Stomach smooth muscle (tissue), 2 donors: ENCODE measurements around the gene CPNE5.

Source experiments
- H3K27ac ChIP-seq: one replicate; pipeline ENCODE4 v1.7.0; 2013; ENCODE audit warnings: mild to moderate bottlenecking, low read length, inconsistent platforms
- H3K27me3 ChIP-seq, 2 donors: one replicate each; pipeline ENCODE4 v1.7.0; 2013; ENCODE audit warnings: low read length in 2 of 2; ENCODE audit not compliant: insufficient read depth in 2 of 2, control insufficient read depth in 1 of 2
- H3K36me3 ChIP-seq, 2 donors: one replicate each; pipeline ENCODE4 v1.7.0; 2013; ENCODE audit warnings: low read length in 2 of 2; ENCODE audit not compliant: control insufficient read depth in 2 of 2, insufficient read depth in 2 of 2
- H3K4me1 ChIP-seq: one replicate; pipeline ENCODE4 v1.7.0; 2013; ENCODE audit warnings: low read length; ENCODE audit not compliant: control insufficient read depth, insufficient read depth
- H3K4me3 ChIP-seq, 2 donors: one replicate each; pipeline ENCODE4 v1.7.0; 2013; ENCODE audit warnings: low read length in 2 of 2
- H3K9ac ChIP-seq, 2 donors: one replicate each; pipeline ENCODE4 v1.7.0; 2013; ENCODE audit warnings: low read length in 2 of 2, mild to moderate bottlenecking in 1 of 2
- H3K9me3 ChIP-seq, 2 donors: one replicate each; pipeline ENCODE4 v1.7.0; 2013; ENCODE audit warnings: low read length in 2 of 2; ENCODE audit not compliant: control insufficient read depth in 2 of 2
- donor health status: healthy.
- donor health status: Pancreatic carcinoma.

The CPNE5 gene

DNA sequence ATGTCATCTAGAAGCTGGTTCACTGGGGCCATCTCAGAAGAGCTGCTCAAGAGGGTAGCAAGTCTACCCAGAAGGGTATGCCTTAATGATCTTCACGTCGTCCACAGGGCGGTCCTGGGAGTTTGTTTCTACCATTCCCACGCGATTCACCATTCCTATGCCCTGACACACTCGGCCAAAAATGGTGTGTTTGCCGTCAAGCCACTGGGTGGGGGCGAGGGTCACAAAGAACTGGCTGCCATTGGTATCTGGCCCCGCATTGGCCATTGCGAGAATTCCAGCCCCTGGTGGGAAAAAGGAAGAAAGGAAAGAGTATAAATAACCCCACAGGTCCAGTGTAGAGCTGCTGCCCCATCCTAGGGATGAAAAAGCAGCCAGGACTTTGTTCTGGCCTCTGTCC, 16.5 kb upstream of the CPNE5 start:
- Histone ChIP-seq H3K27me3 (no peaks in the 10 kb centered on the region), H3K27ac (no peak overlapping the region), H3K9ac (no peak overlapping the region), H3K4me3 (no peak overlapping the region), H3K4me1 (peaks cover 17% of the 10 kb centered on the region), H3K36me3 (peaks cover 7 to 13% of the 10 kb centered on the region in 2 donors), H3K9me3 (peaks cover 0 to 3% of the 10 kb centered on the region in 2 donors)

DNA sequence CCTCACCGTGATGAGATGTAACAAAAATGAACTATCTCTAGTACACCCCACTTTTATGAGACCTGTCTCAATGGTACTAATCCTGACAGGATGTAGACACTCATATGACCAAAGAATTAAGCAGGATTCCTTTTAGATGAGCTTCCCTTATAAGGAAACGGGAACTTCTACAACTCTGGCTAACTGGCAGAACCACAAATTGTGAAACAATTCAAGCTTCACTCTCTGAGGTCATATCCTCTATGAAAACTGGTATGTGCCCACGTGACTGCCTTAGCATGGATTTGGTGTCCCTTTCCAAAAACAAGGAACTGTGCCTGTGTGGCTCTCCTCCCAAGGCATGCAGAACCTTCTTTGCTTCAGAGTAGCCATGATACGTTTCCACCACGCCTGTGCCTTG, 14.1 kb upstream of the CPNE5 start:
- no peaks in the 10 kb centered on the region for H3K27me3 ChIP-seq
- peaks cover 7 to 13% of the 10 kb centered on the region in 2 donors for H3K36me3 ChIP-seq
- peaks cover 16% of the 10 kb centered on the region for H3K4me1 ChIP-seq
- no peak overlapping the region for H3K27ac ChIP-seq
- H3K4me3 ChIP-seq: no peak overlapping the region
- H3K9me3 ChIP-seq: peaks cover 0 to 5% of the 10 kb centered on the region in 2 donors
- no peak overlapping the region for H3K9ac ChIP-seq

DNA sequence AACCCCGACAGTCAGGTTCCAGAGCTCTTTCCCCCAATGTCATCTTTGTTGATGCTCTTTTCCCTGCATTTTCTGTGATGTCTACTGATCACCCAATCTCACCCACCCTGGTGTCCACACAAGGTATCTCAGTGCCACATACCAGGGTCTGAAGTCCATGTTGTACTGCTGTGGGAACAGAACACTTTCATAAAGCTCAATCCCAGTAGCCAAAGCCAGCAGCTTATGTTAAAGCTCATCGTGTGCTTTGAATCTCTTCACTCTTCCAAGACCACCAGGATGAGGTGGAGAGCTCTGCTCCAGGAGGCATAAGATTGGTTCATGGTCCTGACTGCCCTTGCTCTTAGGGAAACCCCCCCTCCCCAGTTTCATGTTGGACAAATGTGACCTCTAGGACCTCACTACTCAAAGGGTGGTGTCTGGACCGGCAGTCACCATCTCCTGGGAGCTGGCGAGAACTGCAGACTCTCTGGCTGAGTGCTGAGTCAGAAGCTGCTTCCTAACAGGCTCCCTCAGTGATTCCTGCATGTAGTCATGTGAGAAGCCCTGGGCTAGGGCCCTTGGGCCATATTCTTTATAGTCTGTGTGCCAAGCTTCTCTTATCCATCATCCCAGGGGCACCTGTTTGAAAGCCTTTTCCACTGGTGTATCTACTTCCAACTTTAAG, 13.4 kb upstream of the CPNE5 start:
- H3K4me3 ChIP-seq: no peak overlapping the region
- peaks cover 7 to 13% of the 10 kb centered on the region in 2 donors for H3K36me3 ChIP-seq
- no peak overlapping the region for H3K9ac ChIP-seq
- peaks cover 0 to 5% of the 10 kb centered on the region in 2 donors for H3K9me3 ChIP-seq
- H3K27me3 ChIP-seq: no peaks in the 10 kb centered on the region
- peaks cover 15% of the 10 kb centered on the region for H3K4me1 ChIP-seq
- H3K27ac ChIP-seq: no peak overlapping the region

DNA sequence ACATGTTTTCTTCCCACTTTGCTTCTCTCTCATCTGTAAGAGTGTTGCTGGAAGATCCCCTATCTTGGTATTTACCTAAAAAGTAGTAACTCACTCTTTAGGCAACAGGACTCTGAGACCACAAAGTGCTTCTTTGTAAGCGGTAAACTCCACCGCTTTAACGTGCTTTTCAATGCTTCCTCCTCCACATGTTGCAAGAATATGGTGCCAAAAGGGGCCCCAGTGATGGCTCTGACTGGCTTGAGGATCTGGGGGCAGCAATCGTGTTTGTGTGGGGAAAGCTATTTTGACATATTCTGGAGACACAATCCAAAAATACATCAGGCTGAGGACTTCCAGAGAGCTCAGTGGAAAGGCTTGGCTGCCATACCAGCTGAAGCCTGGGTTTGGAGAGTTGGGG, 12.4 kb upstream of the CPNE5 start:
- Histone ChIP-seq H3K4me3 (no peak overlapping the region), H3K36me3 (peaks cover 7 to 13% of the 10 kb centered on the region in 2 donors), H3K27ac (no peak overlapping the region), H3K4me1 (peaks cover 15% of the 10 kb centered on the region), H3K27me3 (no peaks in the 10 kb centered on the region), H3K9me3 (peaks cover 0 to 5% of the 10 kb centered on the region in 2 donors), H3K9ac (no peak overlapping the region)

DNA sequence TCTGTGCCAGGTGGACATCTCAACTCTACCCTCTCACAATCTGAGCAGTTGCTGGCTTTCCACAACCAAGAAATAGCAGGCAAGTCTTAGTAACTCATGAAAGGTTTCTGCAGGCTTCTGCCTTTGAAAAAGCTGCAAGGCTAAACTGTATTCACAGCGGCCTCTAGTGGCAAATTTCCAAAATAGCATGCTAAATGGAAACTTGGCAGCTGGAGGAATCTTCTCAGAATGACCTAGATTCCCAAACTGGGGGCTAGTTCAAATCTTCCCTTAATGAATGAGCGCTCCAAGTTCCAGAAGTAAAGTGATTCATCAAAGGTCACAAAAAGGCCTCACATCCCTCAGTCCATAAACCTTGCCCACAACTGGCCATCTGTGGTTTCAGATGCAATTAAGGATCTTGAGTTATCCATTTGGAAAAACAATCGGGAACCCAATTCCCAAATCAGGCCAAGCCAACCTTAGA, 11.9 kb upstream of the CPNE5 start:
- peaks cover 15% of the 10 kb centered on the region for H3K4me1 ChIP-seq

DNA sequence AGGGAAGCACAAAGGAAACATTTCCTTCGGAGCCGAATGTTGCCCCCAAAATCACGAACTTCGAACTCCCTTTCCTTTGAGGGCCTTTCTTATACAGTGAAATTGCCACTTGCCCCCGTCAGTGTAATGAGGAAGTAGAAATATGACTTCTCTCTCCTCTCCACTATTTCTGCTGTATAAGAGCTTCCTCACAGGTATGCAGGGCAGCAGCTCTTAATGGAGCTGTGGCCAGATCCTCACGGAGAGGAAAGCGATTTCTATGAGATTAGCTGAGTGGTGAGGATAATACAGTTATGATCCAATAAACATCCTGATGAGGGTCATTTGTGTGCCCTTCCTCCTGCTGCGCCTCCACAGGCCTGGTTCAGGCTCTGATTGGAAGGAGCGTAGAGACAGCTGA, 10.8 kb upstream of the CPNE5 start:
- no peak overlapping the region for H3K27ac ChIP-seq
- H3K36me3 ChIP-seq: peaks cover 0 to 3% of the 10 kb centered on the region in 2 donors

More for the DNA sequence above, 11.9 kb upstream of the CPNE5 start:
- Histone ChIP-seq H3K9me3 (peaks cover 0 to 5% of the 10 kb centered on the region in 2 donors), H3K9ac (no peak overlapping the region), H3K27me3 (no peaks in the 10 kb centered on the region), H3K36me3 (peaks cover 7 to 13% of the 10 kb centered on the region in 2 donors), H3K27ac (no peak overlapping the region), H3K4me3 (no peak overlapping the region)

DNA sequence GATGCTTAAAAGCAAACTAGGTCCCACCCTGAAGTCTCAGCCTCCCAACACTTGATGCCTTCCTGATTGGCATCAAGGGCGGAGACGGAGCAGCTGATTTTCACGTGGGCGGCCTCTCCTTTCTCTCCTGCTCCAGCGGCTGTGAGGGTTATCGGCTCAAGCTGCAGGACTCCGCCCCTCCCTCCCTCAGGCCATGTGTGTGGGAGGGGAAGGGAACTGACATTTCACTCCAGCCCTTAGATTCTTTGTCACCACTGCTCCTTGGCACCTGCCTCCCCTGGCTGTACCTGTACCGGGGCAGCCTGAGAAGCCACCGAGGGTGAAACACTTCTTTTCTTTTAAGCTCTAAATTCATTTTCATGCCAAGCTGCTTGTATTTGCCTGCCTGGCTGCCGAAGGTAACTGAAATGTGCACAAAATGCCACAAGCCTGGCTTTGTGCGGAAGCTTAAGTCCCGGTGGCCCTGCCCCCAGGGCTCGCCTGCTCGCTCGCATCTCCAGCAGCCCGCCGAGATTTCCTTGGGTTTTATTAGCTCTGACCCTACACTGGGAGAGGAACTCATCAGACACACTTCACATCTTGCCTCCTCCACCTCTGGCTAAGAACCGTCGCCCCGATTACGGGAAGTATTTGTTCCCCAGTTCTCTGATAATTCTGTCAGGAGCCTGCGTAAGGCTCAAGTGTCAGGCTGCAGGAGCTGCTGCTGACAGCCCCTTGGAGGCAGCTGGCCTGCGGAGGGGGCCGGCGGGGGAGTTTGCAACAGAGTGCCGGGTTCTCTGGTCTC, 9.6 kb upstream of the CPNE5 start:
- H3K36me3 ChIP-seq: peaks cover 0 to 3% of the 10 kb centered on the region in 2 donors

More for the DNA sequence above, 10.8 kb upstream of the CPNE5 start:
- H3K27me3 ChIP-seq: no peaks in the 10 kb centered on the region
- H3K9ac ChIP-seq: no peak overlapping the region
- peaks cover 0 to 5% of the 10 kb centered on the region in 2 donors for H3K9me3 ChIP-seq
- no peak overlapping the region for H3K4me3 ChIP-seq
- peaks cover 15% of the 10 kb centered on the region for H3K4me1 ChIP-seq

DNA sequence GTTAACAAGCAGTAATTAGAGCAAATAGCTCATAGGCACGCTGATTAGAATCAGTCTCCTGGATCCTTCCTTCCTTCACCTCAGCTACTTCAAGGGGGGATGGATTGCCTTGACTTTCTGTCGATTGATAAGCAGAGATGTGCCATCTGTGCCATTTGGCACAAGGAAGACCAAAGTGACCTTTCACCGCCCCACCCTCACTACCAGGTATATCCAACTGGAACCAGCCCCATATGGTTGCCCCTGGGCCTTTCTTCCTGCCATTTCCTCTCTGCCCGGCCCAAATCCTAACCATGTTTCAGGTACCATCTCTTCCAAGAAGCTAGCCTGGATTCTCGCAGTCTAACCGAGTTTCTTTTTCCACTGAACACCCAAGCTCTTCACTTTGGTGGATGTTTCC, 8.7 kb upstream of the CPNE5 start:
- Histone ChIP-seq H3K4me1 (peaks cover 13% of the 10 kb centered on the region), H3K9me3 (peaks cover 0 to 5% of the 10 kb centered on the region in 2 donors), H3K27me3 (no peaks in the 10 kb centered on the region), H3K27ac (no peak overlapping the region), H3K36me3 (no peaks in the 10 kb centered on the region), H3K9ac (no peak overlapping the region), H3K4me3 (no peak overlapping the region)

More for the DNA sequence above, 9.6 kb upstream of the CPNE5 start:
- Histone ChIP-seq H3K27me3 (no peaks in the 10 kb centered on the region), H3K27ac (no peak overlapping the region), H3K4me3 (no peak overlapping the region), H3K9ac (no peak overlapping the region), H3K4me1 (peaks cover 15% of the 10 kb centered on the region), H3K9me3 (peaks cover 0 to 5% of the 10 kb centered on the region in 2 donors)

DNA sequence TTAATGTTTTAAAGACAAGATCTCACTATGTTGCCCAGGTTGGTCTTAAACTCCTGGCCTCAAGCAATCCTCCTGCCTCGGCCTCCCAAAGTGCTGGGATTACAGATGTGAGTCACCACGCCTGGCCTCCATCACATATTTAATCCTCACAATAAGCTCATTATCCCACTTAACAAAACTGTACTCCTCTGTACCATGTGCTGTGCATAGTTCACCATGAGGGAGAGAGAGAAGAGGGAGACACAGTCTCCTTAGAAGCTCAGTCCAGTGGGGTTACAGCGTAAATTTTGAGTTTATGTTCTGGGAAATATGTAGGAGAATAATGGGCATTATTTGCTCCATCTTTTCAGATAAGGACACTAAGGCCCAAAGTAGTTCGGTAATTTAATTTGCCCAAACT, 7.9 kb upstream of the CPNE5 start:
- no peak overlapping the region for H3K27ac ChIP-seq
- no peaks in the 10 kb centered on the region for H3K27me3 ChIP-seq
- H3K4me1 ChIP-seq: peaks cover 9% of the 10 kb centered on the region
- peaks cover 0 to 5% of the 10 kb centered on the region in 2 donors for H3K9me3 ChIP-seq
- no peaks in the 10 kb centered on the region for H3K36me3 ChIP-seq
- no peak overlapping the region for H3K9ac ChIP-seq
- H3K4me3 ChIP-seq: no peak overlapping the region

DNA sequence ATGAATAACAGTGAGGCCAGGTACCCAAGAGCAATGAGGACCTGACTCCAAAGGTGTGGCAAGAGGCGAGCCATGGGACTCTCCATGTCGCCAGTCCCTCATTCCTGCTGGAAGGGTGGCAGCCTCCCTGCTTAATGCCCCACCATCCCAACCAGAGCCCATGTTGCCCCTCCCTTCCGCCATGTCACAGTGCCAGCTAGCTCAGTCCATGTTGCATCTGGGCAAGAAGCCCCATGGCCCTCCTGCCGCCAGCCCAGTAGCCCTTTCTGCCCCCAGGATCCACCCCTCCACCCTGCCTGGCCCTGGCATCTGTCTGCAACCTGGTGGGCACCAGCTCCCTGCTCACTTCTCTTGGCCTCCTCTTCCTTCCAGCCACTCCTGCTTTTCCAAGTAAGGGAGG, 6.0 kb upstream of the CPNE5 start:
- Histone ChIP-seq H3K27me3 (peaks cover 0 to 5% of the 10 kb centered on the region in 2 donors), H3K4me3 (no peak overlapping the region), H3K9ac (no peak overlapping the region), H3K4me1 (peaks cover 16% of the 10 kb centered on the region), H3K36me3 (no peaks in the 10 kb centered on the region), H3K27ac (no peak overlapping the region), H3K9me3 (no peaks in the 10 kb centered on the region)
